Left ventricle myocardium inferior (tissue), 1 donor: ENCODE measurements around the gene TBC1D5. TPM values are rescaled to one million over a fixed set of nuclear protein-coding genes. Genes with fewer than 3 reads are reported as not detected.
A peak's percentile ranks its signal among the peaks of the same experiment; 100 is the strongest.
"Not testable (repeated sequence)": the region's sequence is repeated elsewhere in the genome, so short reads cannot be mapped to it uniquely, and the experiment has no call there.

Experiments used
- DNase-seq: peaks from one replicate; pipeline ENCODE4 v3.0.0-alpha.2; 2020
- H3K27ac ChIP-seq: fragments of 200-600 bp; replicated peaks from 2 replicates; pipeline ENCODE4 v1.8.0; 2021
- H3K27me3 ChIP-seq: fragments of 200-600 bp; 2 replicates; pipeline ENCODE4 v1.8.0; 2021; ENCODE audit warnings: low read depth
- H3K36me3 ChIP-seq: fragments of 200-600 bp; 2 replicates; pipeline ENCODE4 v1.8.0; 2021
- H3K4me1 ChIP-seq: fragments of 200-600 bp; 2 replicates; pipeline ENCODE4 v1.8.0; 2021
- H3K4me3 ChIP-seq: fragments of 200-600 bp; 2 replicates; pipeline ENCODE4 v1.8.0; 2021; ENCODE audit warnings: mild to moderate bottlenecking, moderate library complexity
- H3K9me3 ChIP-seq: fragments of 200-600 bp; replicated peaks from 2 replicates; pipeline ENCODE4 v1.8.0; 2021
- CTCF ChIP-seq: fragments of 200-600 bp; IDR thresholded peaks from 2 replicates; pipeline ENCODE4 v1.8.0; 2021; ENCODE audit warnings: antibody characterized with exemption, mild to moderate bottlenecking, borderline replicate concordance
- intact Hi-C: fragments of 100-400 bp; cut with micrococcal nuclease; formaldehyde crosslinking; loops from one replicate; pipeline ENCODE4 v1.11.0; 2022
- total RNA-seq: library from RNA; stranded (reverse); fragmentation: NEBNext Ultra II Directional; extraction: Animal tissue kit (Norgen Biotek cat#: 25700); gene quantifications from one replicate; pipeline ENCODE4 v1.2.1, GENCODE V29; 2021
- donor health status: DM: no; HTN: yes; CAD: no; lungs with severe emphysema.

The TBC1D5 gene
- total RNA-seq, 1 donor from 2014 or later, result 26.9 TPM

- TF ChIP-seq CTCF, result no peak
- no peaks in the 10 kb centered on the region for H3K36me3 ChIP-seq
- H3K4me1 ChIP-seq, result no peaks in the 10 kb centered on the region
- H3K4me3 ChIP-seq, result no peak overlapping the region
- H3K27ac ChIP-seq, result no peak overlapping the region
- H3K9me3 ChIP-seq, result peaks cover 17% of the 10 kb centered on the region
- no peak for DNase-seq
- H3K27me3 ChIP-seq, result no peaks in the 10 kb centered on the region
- intact Hi-C loops, result no loop called here
These were observed 248.2 kb downstream of the TBC1D5 start for GRCh38 chr3:17494117-17494809.

GRCh38 chr3:17491601-17492000 lies 250.8 kb downstream of the TBC1D5 start:
- no peak for TF ChIP-seq CTCF
- no peaks in the 10 kb centered on the region for H3K36me3 ChIP-seq
- intact Hi-C loops, result no loop called here

GRCh38 chr3:17491190-17491589 lies 251.2 kb downstream of the TBC1D5 start:
- H3K27me3 ChIP-seq, H3K27ac ChIP-seq, H3K36me3 ChIP-seq, intact Hi-C loops, H3K4me3 ChIP-seq, H3K4me1 ChIP-seq, DNase-seq: not testable (repeated sequence)
- H3K9me3 ChIP-seq, result peaks cover 25% of the 10 kb centered on the region

More at GRCh38 chr3:17491601-17492000, 250.8 kb downstream of the TBC1D5 start:
- Histone ChIP-seq H3K4me3 (no peak overlapping the region), H3K27me3 (no peaks in the 10 kb centered on the region), H3K9me3 (peaks cover 25% of the 10 kb centered on the region), H3K27ac (no peak overlapping the region), H3K4me1 (no peaks in the 10 kb centered on the region)
- no peak for DNase-seq

GRCh38 chr3:17489139-17489538 lies 253.3 kb downstream of the TBC1D5 start:
- intact Hi-C loops, result no loop called here
- no peak for DNase-seq
- Histone ChIP-seq H3K36me3 (no peaks in the 10 kb centered on the region), H3K27me3 (no peaks in the 10 kb centered on the region), H3K4me1 (no peaks in the 10 kb centered on the region), H3K4me3 (no peak overlapping the region), H3K9me3 (peaks cover 25% of the 10 kb centered on the region), H3K27ac (no peak overlapping the region)
- TF ChIP-seq CTCF, result no peak

GRCh38 chr3:17481116-17481515 lies 261.3 kb downstream of the TBC1D5 start:
- H3K4me1 ChIP-seq, result peaks cover 7% of the 10 kb centered on the region
- intact Hi-C loops, result no loop called here
- DNase-seq, result peak; percentile 77
- no peak overlapping the region for H3K4me3 ChIP-seq
- H3K9me3 ChIP-seq, result no peaks in the 10 kb centered on the region
- peak overlapping the region; percentile 55 for H3K27ac ChIP-seq
- no peak for TF ChIP-seq CTCF
- H3K27me3 ChIP-seq, result no peaks in the 10 kb centered on the region
- H3K36me3 ChIP-seq, result no peaks in the 10 kb centered on the region

GRCh38 chr3:17479681-17480405 lies 262.6 kb downstream of the TBC1D5 start:
- DNase-seq, result no peak
- Histone ChIP-seq H3K4me1 (peaks cover 16% of the 10 kb centered on the region), H3K4me3 (no peak overlapping the region), H3K36me3 (no peaks in the 10 kb centered on the region), H3K9me3 (no peaks in the 10 kb centered on the region), H3K27me3 (no peaks in the 10 kb centered on the region), H3K27ac (no peak overlapping the region)
- no peak for TF ChIP-seq CTCF
- intact Hi-C loops, result no loop called here
